ENCODE data around the gene DTYMK. TPM values are rescaled to one million over a fixed set of nuclear protein-coding genes. Genes with fewer than 3 reads are reported as not detected.

DTYMK gene
- total RNA-seq, 4 donors from 2014 or later: 14.6 to 40.3 (median 21.9) TPM

GRCh38 chr2:241672243-241673188, 14.1 kb downstream of the DTYMK start:
- 88 to 100% methylated on average over 3 to 8 of the region's 42 CpGs for WGBS, 2 donors
- H3K9me3 ChIP-seq: no peaks in the 10 kb centered on the region
- no peaks in the 10 kb centered on the region for H3K27me3 ChIP-seq
- TF ChIP-seq CTCF (IDR thresholded peaks at IDR 0.05) (no peak), POLR2A (IDR thresholded peaks at IDR 0.05) (no peak)
- no peak overlapping the region for H3K27ac ChIP-seq
- intact Hi-C loops (cut with DNase I): no loop called here
- no peak for DNase-seq
- H3K36me3 ChIP-seq: peaks cover 22 to 99% (median 28%) of the 10 kb centered on the region in 3 donors
- no peaks in the 10 kb centered on the region for H3K4me1 ChIP-seq
- H3K4me3 ChIP-seq: no peak overlapping the region

GRCh38 chr2:241671457-241672240, 15.0 kb downstream of the DTYMK start:
- intact Hi-C loops (cut with DNase I): no loop called here
- Histone ChIP-seq H3K27ac (no peak overlapping the region), H3K4me1 (no peaks in the 10 kb centered on the region), H3K9me3 (no peaks in the 10 kb centered on the region), H3K27me3 (no peaks in the 10 kb centered on the region), H3K36me3 (peaks cover 26 to 99% (median 31%) of the 10 kb centered on the region in 3 donors), H3K4me3 (no peak overlapping the region)
- WGBS, 2 donors: 90 to 97% methylated on average over 5 to 21 of the region's 31 CpGs
- no peak for TF ChIP-seq CTCF (IDR thresholded peaks at IDR 0.05)
- TF ChIP-seq POLR2A (IDR thresholded peaks at IDR 0.05): no peak
- DNase-seq: no peak

GRCh38 chr2:241670333-241671110, 16.1 kb downstream of the DTYMK start:
- 88 to 89% methylated on average over 9 to 17 of the region's 31 CpGs for WGBS, 2 donors
- TF ChIP-seq CTCF (IDR thresholded peaks at IDR 0.05) (no peak), POLR2A (IDR thresholded peaks at IDR 0.05) (no peak)
- no peak overlapping the region for H3K4me3 ChIP-seq
- no peaks in the 10 kb centered on the region for H3K27me3 ChIP-seq
- no peaks in the 10 kb centered on the region for H3K9me3 ChIP-seq
- intact Hi-C loops (cut with DNase I): no loop called here
- no peak overlapping the region for H3K27ac ChIP-seq
- no peak for DNase-seq
- peaks cover 26 to 97% (median 32%) of the 10 kb centered on the region in 3 donors for H3K36me3 ChIP-seq
- H3K4me1 ChIP-seq: peaks cover 0 to 2% (median 0%) of the 10 kb centered on the region in 3 donors

- H3K27me3 ChIP-seq: no peaks in the 10 kb centered on the region
- no peak for TF ChIP-seq POLR2A (IDR thresholded peaks at IDR 0.05)
- TF ChIP-seq CTCF (IDR thresholded peaks at IDR 0.05): no peak
- intact Hi-C loops (cut with DNase I): no loop called here
- WGBS, 2 donors: 92 to 100% methylated on average over 1 to 2 of the region's 12 CpGs
- H3K9me3 ChIP-seq: no peaks in the 10 kb centered on the region
- DNase-seq: no peak
- H3K27ac ChIP-seq: no peak overlapping the region
- peaks cover 0 to 11% (median 0%) of the 10 kb centered on the region in 3 donors for H3K4me1 ChIP-seq
- H3K4me3 ChIP-seq: no peak overlapping the region
- H3K36me3 ChIP-seq: peaks cover 26 to 81% (median 32%) of the 10 kb centered on the region in 3 donors
Observed at GRCh38 chr2:241668839-241669238, 17.8 kb downstream of the DTYMK start.
